GM19328 (cell line): ENCODE data around the gene HDGFL2.

Experiments
- ATAC-seq: cut with Tn5 transposase; IDR thresholded peaks from one replicate; pipeline ENCODE4 v1.9.1; 2021; ENCODE audit warnings: mild to moderate bottlenecking, moderate library complexity; ENCODE audit not compliant: unreplicated experiment

Gene HDGFL2

GRCh38 chr19:4472174-4472974 is at the start of gene HDGFL2:
Gene HDGFL2 (plus strand): TSS chr19:4472297. CDS start chr19:4472351, 54 bp downstream.
- ATAC-seq: peak; percentile 3

- no peak for ATAC-seq
Observed at GRCh38 chr19:4423416-4424126, 48.5 kb upstream of the HDGFL2 start.

- no peak for ATAC-seq
Observed at GRCh38 chr19:4425537-4425936, 46.6 kb upstream of the HDGFL2 start.

- ATAC-seq: no peak
Observed at GRCh38 chr19:4428326-4428975, 43.6 kb upstream of the HDGFL2 start.

GRCh38 chr19:4429256-4429655 is 42.8 kb upstream of the HDGFL2 start:
- ATAC-seq: no peak

GRCh38 chr19:4429771-4430171 is 42.3 kb upstream of the HDGFL2 start:
- no peak for ATAC-seq

- no peak for ATAC-seq
Observed at GRCh38 chr19:4430760-4431159, 41.3 kb upstream of the HDGFL2 start.

GRCh38 chr19:4431296-4431695 is 40.8 kb upstream of the HDGFL2 start:
- no peak for ATAC-seq

GRCh38 chr19:4431808-4432674 is 40.1 kb upstream of the HDGFL2 start:
- ATAC-seq: no peak

- no peak for ATAC-seq
Observed at GRCh38 chr19:4432918-4433506, 39.1 kb upstream of the HDGFL2 start.

- ATAC-seq: no peak
Observed at GRCh38 chr19:4434391-4434790, 37.7 kb upstream of the HDGFL2 start.

- ATAC-seq: no peak
Observed at GRCh38 chr19:4436231-4436630, 35.9 kb upstream of the HDGFL2 start.

- ATAC-seq: no peak
Observed at GRCh38 chr19:4437103-4437502, 35.0 kb upstream of the HDGFL2 start.

GRCh38 chr19:4439243-4439642 is 32.9 kb upstream of the HDGFL2 start:
- no peak for ATAC-seq

GRCh38 chr19:4441994-4442818 is 29.9 kb upstream of the HDGFL2 start:
- no peak for ATAC-seq

GRCh38 chr19:4442819-4443146 is 29.3 kb upstream of the HDGFL2 start:
- ATAC-seq: no peak

GRCh38 chr19:4443188-4443587 is 28.9 kb upstream of the HDGFL2 start:
- ATAC-seq: no peak

- no peak for ATAC-seq
Observed at GRCh38 chr19:4443966-4444764, 27.9 kb upstream of the HDGFL2 start.
